ENCODE data around the gene DYSF. TPM values are rescaled to one million over a fixed set of nuclear protein-coding genes. Genes with fewer than 3 reads are reported as not detected.
A peak's percentile ranks its signal among the peaks of the same experiment; 100 is the strongest.

The DYSF gene
- total and polyA plus RNA-seq, 5 experiments from 2014 or later = 3.0 to 3.5 (median 3.2) TPM

DNA sequence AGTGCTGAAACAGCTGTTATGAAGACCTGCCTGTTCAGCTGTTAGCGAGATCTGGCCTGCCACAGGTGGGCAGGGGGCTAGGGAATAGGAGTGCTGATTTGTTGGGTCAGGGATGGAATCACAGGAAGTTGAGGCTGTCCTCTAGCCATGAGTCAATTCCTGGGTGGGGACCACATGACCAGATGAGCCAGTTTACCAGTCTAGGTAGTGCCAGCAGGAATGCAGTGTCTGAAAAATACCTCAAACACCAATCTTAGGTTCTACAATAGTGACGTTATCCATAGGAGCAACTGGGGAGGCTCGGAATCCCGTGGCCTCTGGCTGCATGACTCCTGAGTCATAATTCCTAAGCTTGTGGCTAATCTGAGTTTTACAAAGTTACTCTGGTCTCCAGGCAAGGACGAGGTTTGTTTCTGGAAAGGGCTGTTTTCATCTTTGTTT, 44.9 kb downstream of the DYSF start:
- no peak overlapping the region for H3K27ac Mint-ChIP-seq
- no peak overlapping the region for H3K4me3 Mint-ChIP-seq
- ATAC-seq = no peak
- no peaks in the 10 kb centered on the region for H3K36me3 Mint-ChIP-seq
- H3K4me1 Mint-ChIP-seq = no peaks in the 10 kb centered on the region
- DNase-seq = no peak
- POLR2A ChIA-PET = no interaction called here
- H3K27me3 Mint-ChIP-seq = peaks cover 2 to 11% (median 3%) of the 10 kb centered on the region in 5 donors
- peaks cover 0 to 2% (median 0%) of the 10 kb centered on the region in 9 donors for H3K9me3 Mint-ChIP-seq

DNA sequence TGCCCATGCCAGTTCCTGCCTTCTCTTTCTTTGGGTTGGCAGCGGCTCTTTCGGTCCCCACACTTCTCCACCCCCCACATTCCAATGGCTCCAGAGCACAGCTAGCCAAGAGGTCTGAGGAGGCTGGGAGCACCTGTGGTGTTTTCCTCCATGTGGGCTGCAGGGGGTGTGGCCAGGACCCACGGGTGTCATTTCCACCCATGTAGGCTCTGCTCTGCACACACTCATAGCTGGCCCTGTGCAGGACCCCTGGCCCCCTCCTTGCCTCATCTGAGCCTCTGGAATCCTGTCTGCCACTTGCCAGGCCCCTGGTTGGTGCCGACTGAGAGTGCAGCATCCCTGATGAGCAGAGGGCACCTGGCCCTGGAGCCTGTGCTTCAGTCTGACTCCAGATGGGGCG, 46.3 kb downstream of the DYSF start:
- Mint-ChIP-seq H3K9me3 (peaks cover 0 to 2% (median 0%) of the 10 kb centered on the region in 9 donors), H3K4me3 (no peak overlapping the region), H3K36me3 (no peaks in the 10 kb centered on the region), H3K27me3 (peaks cover 0 to 6% (median 2%) of the 10 kb centered on the region in 5 donors), H3K27ac (no peak overlapping the region), H3K4me1 (no peaks in the 10 kb centered on the region)
- DNase-seq (peak in 1 of 10 donors; percentile 15), ATAC-seq (no peak)
- POLR2A ChIA-PET = no interaction called here

DNA sequence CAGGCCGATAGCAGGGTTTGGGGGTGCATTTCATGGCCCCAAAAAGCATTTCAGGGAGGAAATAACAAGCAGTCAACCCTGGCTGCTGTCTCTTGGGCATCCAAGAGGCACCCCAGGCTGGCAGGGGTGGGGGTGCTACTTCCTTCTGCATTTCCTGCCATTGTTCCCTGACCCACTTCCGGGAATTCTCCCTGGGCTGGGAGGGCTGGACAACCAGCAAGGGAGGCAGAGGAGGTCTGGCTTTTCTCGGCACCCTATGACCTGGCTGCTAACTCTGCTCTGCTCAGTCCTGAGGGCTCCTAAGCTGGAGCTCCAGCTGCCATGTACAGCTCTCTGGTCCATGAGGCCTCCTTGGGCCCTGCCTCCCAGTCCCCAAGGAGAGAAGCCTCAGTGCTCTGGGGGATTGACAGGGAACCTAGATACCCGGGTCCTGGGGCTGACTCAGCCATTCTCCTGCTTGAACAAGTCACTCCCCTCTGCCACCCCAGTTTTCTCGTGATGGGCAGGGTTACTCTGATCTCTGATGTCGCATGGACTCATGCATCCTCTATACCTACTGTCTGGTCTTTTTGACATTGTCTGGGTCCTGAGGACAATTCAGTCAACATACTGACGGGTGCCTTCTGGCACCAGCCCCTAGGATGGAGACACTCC, 47.2 kb downstream of the DYSF start:
- peak in 1 of 10 donors; percentile 32 for DNase-seq
- H3K9me3 Mint-ChIP-seq = peaks cover 0 to 2% (median 0%) of the 10 kb centered on the region in 9 donors
- no peaks in the 10 kb centered on the region for H3K4me1 Mint-ChIP-seq
- no peak overlapping the region for H3K4me3 Mint-ChIP-seq
- no peaks in the 10 kb centered on the region for H3K36me3 Mint-ChIP-seq
- POLR2A ChIA-PET = no interaction called here
- no peak overlapping the region for H3K27ac Mint-ChIP-seq
- ATAC-seq = no peak
- H3K27me3 Mint-ChIP-seq = peaks cover 0 to 6% (median 0%) of the 10 kb centered on the region in 5 donors

DNA sequence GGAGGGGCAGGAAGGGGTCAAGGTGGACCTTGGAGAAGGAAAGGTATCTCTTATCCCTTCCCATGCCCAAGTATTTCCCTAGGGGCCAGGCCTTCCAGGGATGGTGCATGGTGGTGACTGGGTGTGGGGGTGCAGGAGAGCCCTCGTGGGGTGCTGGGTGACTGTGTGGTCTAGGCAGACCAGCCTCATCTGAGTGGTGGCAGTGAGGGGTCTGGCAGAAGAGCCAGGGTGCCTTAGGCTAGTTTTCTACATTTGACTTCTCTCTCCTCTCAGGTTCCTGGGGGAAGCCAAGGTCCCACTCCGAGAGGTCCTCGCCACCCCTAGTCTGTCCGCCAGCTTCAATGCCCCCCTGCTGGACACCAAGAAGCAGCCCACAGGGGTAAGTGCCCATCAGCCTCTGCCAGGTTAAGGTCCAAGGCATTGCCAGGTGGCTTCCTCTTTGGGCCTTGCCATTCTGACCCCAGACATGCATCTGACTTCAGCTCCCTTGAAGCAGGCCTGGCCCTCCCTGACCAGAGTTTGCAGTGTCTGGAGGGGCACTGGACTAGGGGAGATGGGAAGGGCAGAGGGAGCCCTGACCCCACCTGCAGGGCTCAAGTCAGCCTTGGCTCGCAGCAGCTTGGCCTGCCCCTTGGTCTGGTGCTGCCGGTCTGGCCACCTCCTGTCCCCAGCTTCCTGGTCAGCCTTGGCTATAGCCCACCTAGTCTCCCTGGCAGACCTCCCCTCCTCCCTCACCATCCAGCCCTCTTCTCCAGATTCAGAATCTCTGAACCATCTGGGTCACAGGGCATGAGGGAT, 49.8 kb downstream of the DYSF start:
- peak in 1 of 10 donors; percentile 51 for DNase-seq
- POLR2A ChIA-PET = no interaction called here
- Mint-ChIP-seq H3K9me3 (no peaks in the 10 kb centered on the region), H3K36me3 (no peaks in the 10 kb centered on the region), H3K27ac (no peak overlapping the region), H3K4me1 (no peaks in the 10 kb centered on the region), H3K27me3 (peaks cover 0 to 6% (median 0%) of the 10 kb centered on the region in 5 donors), H3K4me3 (no peak overlapping the region)
- ATAC-seq = no peak

DNA sequence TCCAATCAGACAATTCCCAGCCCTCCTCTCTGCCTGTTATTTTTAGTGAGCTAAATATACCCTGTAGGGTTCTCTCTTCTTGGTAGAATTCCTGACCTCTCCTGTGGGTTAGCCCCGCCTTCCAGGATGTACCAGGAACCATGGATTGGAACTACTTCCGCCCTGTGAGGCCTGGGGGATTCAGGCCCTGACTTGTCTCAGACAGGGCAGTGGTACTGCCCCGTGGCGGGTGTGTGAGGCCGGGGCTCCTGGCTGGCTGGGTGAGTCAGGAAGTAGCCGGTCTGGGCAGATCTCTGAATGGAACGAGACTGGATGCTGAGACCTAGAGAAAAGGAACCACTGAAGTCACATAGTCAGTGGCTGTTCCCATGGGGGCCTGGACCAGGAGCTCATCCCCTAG, 50.5 kb downstream of the DYSF start:
- POLR2A ChIA-PET = no interaction called here
- H3K4me3 Mint-ChIP-seq = no peak overlapping the region

DNA sequence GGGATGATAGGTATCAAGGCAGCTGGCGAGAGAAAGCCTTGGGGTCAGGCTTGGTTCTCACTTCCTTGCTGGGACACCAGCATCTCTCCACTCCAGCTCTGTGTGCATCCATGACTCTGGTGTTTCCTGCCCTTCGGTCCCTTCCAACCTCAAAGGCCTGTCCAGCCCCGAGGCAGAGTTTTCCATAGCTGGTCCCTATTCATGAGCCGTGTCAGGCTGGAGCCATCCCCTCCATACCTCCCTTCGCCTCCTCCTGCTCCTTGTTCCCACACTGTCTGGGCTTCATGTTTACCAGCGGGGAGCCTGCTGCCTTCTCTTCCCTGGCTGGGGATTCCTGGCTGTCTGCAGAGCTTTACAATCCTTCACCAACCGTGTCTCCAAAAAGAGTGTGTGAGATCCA, 51.2 kb downstream of the DYSF start:
- Mint-ChIP-seq H3K4me1 (no peaks in the 10 kb centered on the region), H3K27ac (no peak overlapping the region), H3K27me3 (peaks cover 0 to 5% (median 0%) of the 10 kb centered on the region in 5 donors), H3K9me3 (no peaks in the 10 kb centered on the region), H3K36me3 (no peaks in the 10 kb centered on the region), H3K4me3 (no peak overlapping the region)
- ATAC-seq (no peak), DNase-seq (no peak)
- POLR2A ChIA-PET = no interaction called here

More for the DNA sequence above, 50.5 kb downstream of the DYSF start:
- Mint-ChIP-seq H3K4me1 (no peaks in the 10 kb centered on the region), H3K36me3 (no peaks in the 10 kb centered on the region), H3K9me3 (no peaks in the 10 kb centered on the region), H3K27ac (no peak overlapping the region), H3K27me3 (peaks cover 0 to 6% (median 0%) of the 10 kb centered on the region in 5 donors)
- ATAC-seq = no peak
- peak in 1 of 10 donors; percentile 26 for DNase-seq

DNA sequence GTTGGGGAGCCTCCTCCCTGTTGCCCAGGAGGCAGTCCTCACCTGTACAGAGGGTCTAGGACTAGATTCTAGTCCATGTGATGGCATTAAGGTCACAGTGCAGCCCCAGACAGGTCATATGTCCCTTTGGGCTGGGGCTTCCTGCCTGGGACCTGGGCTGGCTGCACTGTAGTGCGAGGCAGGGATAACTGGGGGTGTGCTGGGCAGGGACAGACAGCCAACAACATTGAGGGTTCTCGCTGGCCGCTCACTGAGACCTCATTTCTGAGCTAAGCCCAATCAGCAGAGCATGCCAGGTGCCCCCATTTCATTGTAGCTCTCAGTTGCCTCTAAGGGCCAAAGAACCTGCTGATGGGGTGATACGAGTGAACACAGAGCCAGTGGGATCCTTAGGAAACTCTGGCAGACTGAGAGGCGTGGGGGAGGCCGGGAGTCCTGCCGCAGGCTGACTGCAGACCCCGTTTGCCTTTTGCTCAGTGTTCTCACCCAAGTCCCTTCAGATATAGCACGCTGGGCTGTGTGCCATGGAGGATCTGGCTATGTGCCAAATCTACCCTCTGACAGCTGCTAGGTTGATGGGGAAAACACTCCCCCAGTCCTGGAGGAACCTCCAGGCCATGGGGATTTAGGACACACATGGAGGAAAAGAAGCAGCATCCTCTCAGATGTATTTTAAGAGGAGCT, 51.9 kb downstream of the DYSF start:
- Mint-ChIP-seq H3K36me3 (no peaks in the 10 kb centered on the region), H3K4me3 (peak overlapping the region in 1 of 10 donors; percentile 45), H3K4me1 (peaks cover 0 to 3% (median 0%) of the 10 kb centered on the region in 4 donors), H3K9me3 (no peaks in the 10 kb centered on the region), H3K27ac (no peak overlapping the region), H3K27me3 (peaks cover 0 to 8% (median 2%) of the 10 kb centered on the region in 5 donors)
- POLR2A ChIA-PET = no interaction called here
- peak in 1 of 10 donors; percentile 46 for DNase-seq
- no peak for ATAC-seq

DNA sequence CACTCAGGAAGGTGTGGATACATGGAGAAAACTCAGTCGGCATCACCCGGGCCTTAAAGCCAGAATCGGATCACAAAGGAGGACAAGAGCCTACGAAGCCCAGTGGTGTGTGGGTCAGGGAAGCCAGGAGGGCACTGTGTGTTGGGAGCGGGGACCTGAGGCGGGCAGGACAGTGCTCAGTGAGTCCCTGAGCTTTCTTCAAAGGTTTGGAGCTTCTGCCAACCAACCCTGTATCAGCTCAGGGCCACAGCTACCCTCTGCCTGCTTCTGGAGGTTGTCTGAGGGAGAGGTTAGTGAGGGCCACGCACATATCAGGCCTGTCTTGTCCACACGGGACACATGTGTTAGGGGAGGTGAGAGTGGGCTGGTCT, 52.4 kb downstream of the DYSF start:
- POLR2A ChIA-PET = no interaction called here
- Mint-ChIP-seq H3K4me3 (peak overlapping the region in 1 of 10 donors; percentile 45), H3K36me3 (no peaks in the 10 kb centered on the region), H3K9me3 (no peaks in the 10 kb centered on the region), H3K27me3 (peaks cover 0 to 10% (median 2%) of the 10 kb centered on the region in 5 donors), H3K4me1 (peaks cover 0 to 3% (median 0%) of the 10 kb centered on the region in 4 donors), H3K27ac (peak overlapping the region in 1 of 10 donors; percentile 63)
- ATAC-seq (no peak), DNase-seq (peak in 1 of 10 donors; percentile 26)

DNA sequence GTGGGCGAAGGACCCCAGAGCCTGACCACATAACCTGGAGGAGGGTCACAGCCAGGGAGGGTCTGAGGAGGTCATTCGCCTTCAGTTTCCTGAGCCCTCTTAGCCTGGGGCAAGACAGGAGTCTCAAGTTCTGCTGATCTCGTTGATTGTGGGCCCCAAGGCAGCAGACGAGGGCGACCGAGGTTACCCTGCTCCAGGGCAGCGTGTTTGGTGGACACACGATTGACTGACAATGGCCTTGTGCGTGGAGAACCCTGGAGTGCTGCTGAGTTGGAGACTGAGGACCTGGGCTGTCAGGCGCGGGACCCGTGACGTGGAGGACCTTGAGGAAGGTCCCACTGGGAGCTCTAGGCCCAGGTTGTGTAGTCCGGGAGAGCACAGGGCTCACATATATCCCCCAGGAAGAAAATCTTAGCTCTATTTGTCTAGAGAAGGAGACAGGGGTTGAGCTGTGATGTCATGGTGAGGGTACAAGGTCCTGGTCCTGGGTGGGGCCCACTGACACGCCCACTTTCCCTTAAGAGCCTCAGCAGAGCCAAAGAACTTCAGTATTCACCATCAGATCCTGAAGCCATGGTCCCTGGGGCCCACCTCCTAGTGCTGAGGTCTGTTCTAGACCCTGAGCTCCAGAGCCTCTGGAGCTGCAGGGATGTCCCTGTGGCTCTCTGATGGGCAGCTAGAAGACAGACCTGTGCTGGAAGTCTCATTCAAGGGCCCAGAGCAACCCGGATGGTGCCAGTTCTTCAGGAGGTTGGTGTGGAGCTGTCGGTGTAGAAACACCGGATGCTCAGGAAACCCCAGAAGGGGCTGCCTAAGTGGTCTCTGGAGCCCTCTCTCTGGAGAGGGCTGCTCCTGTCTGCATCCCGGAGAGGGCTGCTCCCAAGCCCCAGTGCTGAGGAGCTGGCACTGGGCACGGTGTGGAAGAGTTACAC, 53.1 kb downstream of the DYSF start:
- H3K27ac Mint-ChIP-seq = peak overlapping the region in 1 of 10 donors; percentile 63
- no peak overlapping the region for H3K4me3 Mint-ChIP-seq
- H3K27me3 Mint-ChIP-seq = peaks cover 0 to 8% (median 2%) of the 10 kb centered on the region in 5 donors
- H3K36me3 Mint-ChIP-seq = no peaks in the 10 kb centered on the region
- DNase-seq (peak in 1 of 10 donors; percentile 43), ATAC-seq (no peak)
- peaks cover 0 to 3% (median 0%) of the 10 kb centered on the region in 4 donors for H3K4me1 Mint-ChIP-seq
- POLR2A ChIA-PET = no interaction called here
- no peaks in the 10 kb centered on the region for H3K9me3 Mint-ChIP-seq

DNA sequence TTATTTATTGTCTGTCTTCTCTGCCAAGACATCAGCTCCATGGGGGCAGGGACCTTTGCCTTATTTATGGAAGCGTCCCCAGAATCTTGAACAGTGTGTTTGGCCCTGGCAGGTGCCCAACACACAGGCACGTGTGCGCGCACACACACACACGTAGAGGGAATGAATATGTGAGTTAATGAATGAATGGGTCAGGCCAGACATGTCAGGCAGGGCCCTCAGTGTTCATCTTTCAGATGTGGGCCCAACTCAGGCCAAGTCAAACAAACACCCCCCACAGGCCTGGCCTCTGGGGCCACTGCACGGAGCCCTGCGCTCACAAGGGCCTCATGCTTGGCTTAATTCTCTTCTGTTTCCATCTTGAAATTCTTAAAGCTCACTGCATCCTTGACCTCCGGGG, 54.1 kb downstream of the DYSF start:
- Mint-ChIP-seq H3K4me3 (no peak overlapping the region), H3K36me3 (no peaks in the 10 kb centered on the region), H3K27me3 (peaks cover 0 to 9% (median 2%) of the 10 kb centered on the region in 5 donors), H3K27ac (no peak overlapping the region), H3K4me1 (peaks cover 0 to 3% (median 0%) of the 10 kb centered on the region in 4 donors), H3K9me3 (no peaks in the 10 kb centered on the region)
- POLR2A ChIA-PET = no interaction called here
- ATAC-seq (no peak), DNase-seq (peak in 1 of 10 donors; percentile 27)

DNA sequence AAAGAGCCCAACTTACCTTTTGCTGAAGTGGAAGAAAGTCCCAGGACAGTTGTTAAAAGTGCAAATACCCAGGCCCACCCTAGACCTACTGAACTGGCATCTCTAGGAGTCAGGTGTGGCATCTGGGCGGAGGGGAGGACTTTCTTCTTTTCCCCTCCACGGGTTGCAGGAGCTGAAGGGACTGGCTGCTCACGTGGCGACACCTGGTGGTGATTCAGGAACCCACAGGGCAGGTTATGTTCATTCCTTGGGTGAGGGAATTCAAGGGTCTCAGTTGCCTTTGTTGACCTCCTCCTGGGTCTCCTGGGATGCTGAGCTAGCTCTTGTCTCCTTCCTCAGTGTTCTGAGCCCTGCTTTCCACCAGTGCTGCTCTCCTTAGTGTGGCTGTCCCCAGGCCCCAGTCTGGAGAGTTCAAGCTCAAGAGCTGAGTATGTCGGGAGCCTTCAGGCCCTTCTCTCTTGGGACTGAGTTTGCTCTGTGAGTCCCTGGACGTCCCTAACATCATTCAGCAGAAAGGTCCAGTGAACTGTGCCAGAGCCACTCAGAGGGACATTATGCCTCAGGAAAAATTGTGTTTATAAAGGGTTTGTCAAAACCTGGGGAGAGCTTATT, 56.9 kb downstream of the DYSF start:
- Mint-ChIP-seq H3K27me3 (peaks cover 0 to 12% (median 2%) of the 10 kb centered on the region in 5 donors), H3K36me3 (no peaks in the 10 kb centered on the region), H3K27ac (no peak overlapping the region), H3K9me3 (no peaks in the 10 kb centered on the region), H3K4me3 (no peak overlapping the region), H3K4me1 (peaks cover 0 to 3% (median 0%) of the 10 kb centered on the region in 4 donors)
- POLR2A ChIA-PET = no interaction called here
- DNase-seq (peak; percentile 49 to 83 (median 66)), ATAC-seq (peak; percentile 54 to 76)

DNA sequence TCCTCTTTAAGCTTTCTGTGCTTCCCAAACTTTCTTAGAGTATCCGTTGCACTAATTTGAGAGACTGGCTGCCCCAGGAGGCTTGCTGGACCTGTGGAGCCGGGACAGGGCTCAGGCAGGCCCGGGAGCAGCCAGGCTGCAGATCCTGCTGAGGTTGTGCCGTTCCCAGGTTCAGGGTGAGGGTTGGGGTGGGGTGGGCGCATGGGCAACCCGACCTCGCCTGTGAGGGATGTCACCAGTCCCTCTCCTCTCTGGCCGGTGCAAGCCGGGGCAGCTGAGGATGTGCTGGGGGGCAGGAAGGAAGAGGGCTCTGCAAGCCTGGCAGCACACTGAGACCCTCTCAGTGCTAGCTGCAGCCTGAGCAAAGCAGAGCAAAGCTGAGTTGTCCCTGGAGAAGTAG, 57.6 kb downstream of the DYSF start:
- Mint-ChIP-seq H3K4me1 (peaks cover 0 to 3% (median 0%) of the 10 kb centered on the region in 4 donors), H3K9me3 (no peaks in the 10 kb centered on the region), H3K36me3 (no peaks in the 10 kb centered on the region), H3K4me3 (no peak overlapping the region), H3K27ac (no peak overlapping the region), H3K27me3 (peaks cover 0 to 15% (median 2%) of the 10 kb centered on the region in 5 donors)
- ATAC-seq = no peak
- POLR2A ChIA-PET = no interaction called here
- no peak for DNase-seq
